ENCODE data around the gene PSMC5. TPM values are rescaled to one million over a fixed set of nuclear protein-coding genes. Genes with fewer than 3 reads are reported as not detected.
A peak's percentile ranks its signal among the peaks of the same experiment; 100 is the strongest.

The PSMC5 gene
- total and polyA plus RNA-seq, 5 donors = 141 to 175 (median 147) TPM

GRCh38 chr17:63820963-63821561 lies 6.2 kb upstream of the PSMC5 start:
- no peak overlapping the region for H3K4me3 ChIP-seq (ENCODE audit: low read length)
- 80% methylated on average over 10 of the region's 10 CpGs for WGBS
- H3K27me3 ChIP-seq (ENCODE audit: control insufficient read depth, insufficient read depth) = no peaks in the 10 kb centered on the region
- ATAC-seq = no peak
- intact Hi-C loops (cut with DNase I) = no loop called here
- DNase-seq = no peak
- peak overlapping the region; percentile 51 for H3K27ac ChIP-seq (ENCODE audit: low read length)
- H3K4me1 ChIP-seq (ENCODE audit: control insufficient read depth, insufficient read depth, low read length) = peaks cover 8% of the 10 kb centered on the region
- H3K9me3 ChIP-seq (ENCODE audit: control insufficient read depth, low read length) = no peaks in the 10 kb centered on the region

- ATAC-seq (peak; percentile 57 to 59), DNase-seq (peak in 2 of 3 donors; percentile 53 to 67)
- WGBS = 48% methylated on average over 6 of the region's 6 CpGs
- H3K27ac ChIP-seq (ENCODE audit: low read length) = peak overlapping the region; percentile 51
- H3K4me3 ChIP-seq (ENCODE audit: low read length) = no peak overlapping the region
- H3K4me1 ChIP-seq (ENCODE audit: control insufficient read depth, insufficient read depth, low read length) = peaks cover 8% of the 10 kb centered on the region
- no peaks in the 10 kb centered on the region for H3K9me3 ChIP-seq (ENCODE audit: control insufficient read depth, low read length)
- intact Hi-C loops (cut with DNase I) = no loop called here
- no peaks in the 10 kb centered on the region for H3K27me3 ChIP-seq (ENCODE audit: control insufficient read depth, insufficient read depth)
Measured at GRCh38 chr17:63821804-63822203, 5.4 kb upstream of the PSMC5 start.

DNA sequence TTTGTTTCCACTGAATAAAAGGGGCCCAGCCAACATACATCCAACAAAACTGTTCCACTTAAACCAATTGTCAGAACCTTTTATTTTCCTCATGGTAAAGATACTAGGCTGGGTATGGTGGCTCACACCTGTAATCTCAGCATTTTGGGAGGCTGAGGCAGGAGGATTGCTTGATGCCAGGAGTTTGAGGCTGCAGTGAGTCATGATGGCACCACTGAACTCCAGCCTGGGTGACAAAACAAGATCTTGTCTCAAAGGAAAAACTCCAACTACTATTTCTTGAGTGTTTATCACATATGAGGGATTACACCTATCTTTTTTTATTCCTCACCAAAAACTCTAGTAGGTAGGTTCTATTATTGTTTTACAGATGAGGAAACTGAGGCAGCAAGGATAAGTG lies 4.7 kb upstream of the PSMC5 start:
- DNase-seq = no peak
- no peaks in the 10 kb centered on the region for H3K9me3 ChIP-seq (ENCODE audit: control insufficient read depth, low read length)
- H3K4me1 ChIP-seq (ENCODE audit: control insufficient read depth, insufficient read depth, low read length) = peaks cover 8% of the 10 kb centered on the region
- intact Hi-C loops (cut with DNase I) = no loop called here
- ATAC-seq = no peak
- no peaks in the 10 kb centered on the region for H3K27me3 ChIP-seq (ENCODE audit: control insufficient read depth, insufficient read depth)
- no peak overlapping the region for H3K27ac ChIP-seq (ENCODE audit: low read length)
- H3K4me3 ChIP-seq (ENCODE audit: low read length) = no peak overlapping the region

DNA sequence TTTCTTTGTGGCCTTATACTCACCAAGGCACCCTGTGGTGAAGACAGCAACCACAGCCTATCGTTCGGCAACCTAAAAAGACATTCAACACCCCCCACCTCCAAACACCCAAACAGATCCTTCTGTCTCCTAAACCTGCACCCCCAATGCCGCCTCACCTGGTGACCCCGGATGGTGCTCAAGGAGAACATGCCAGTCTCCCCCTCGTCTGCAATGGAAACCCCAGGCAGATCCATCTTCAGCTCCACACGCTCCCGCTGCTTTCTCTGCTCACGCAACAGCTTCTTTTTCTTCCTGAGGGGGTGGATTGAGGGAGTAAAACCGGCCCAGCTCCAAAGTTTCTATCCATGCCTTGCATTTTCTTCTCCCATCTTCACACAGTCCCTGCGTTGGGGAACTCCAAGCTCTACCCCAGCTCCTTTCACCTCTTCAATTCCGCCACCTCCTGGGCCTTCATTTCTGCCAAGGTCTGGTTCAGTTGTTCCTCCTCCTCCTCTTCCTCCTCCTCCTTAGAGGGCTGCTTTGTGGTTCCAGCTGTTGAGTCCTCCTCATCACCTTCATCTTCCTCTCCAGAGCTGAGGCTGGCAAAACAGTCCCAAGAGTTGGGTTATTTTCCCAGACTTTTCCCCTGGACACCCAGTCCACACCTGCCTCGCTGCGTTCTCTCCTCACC lies 3.4 kb upstream of the PSMC5 start:
- Histone ChIP-seq H3K27me3 (ENCODE audit: control insufficient read depth, insufficient read depth) (no peaks in the 10 kb centered on the region), H3K9me3 (ENCODE audit: control insufficient read depth, low read length) (no peaks in the 10 kb centered on the region), H3K4me1 (ENCODE audit: control insufficient read depth, insufficient read depth, low read length) (peaks cover 8% of the 10 kb centered on the region), H3K27ac (ENCODE audit: low read length) (no peak overlapping the region), H3K4me3 (ENCODE audit: low read length) (no peak overlapping the region)
- intact Hi-C loops (cut with DNase I) = no loop called here
- ATAC-seq (no peak), DNase-seq (peak in 2 of 3 donors; percentile 26 to 45)
- 91% methylated on average over 13 of the region's 13 CpGs for WGBS

DNA sequence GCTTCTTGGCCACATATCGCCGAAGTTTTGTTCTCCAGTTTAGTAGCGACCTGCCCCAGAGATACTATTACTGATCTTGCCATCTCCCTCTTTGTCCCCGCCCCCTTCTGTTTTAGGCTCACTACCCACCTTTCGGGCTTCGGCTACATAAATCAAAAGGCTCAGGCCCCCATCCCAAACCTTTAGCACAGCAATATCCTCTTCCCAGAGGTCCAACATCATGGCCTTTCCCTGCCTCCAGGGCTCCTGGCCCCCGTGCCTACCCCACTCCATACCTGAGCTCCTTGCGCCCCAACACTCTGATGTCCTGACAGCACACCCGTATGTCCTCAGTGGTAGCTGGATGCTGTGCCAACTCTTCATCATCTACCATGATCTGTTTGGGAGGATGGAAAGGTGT lies 2.9 kb upstream of the PSMC5 start:
- Histone ChIP-seq H3K9me3 (ENCODE audit: control insufficient read depth, low read length) (no peaks in the 10 kb centered on the region), H3K4me3 (ENCODE audit: low read length) (no peak overlapping the region), H3K4me1 (ENCODE audit: control insufficient read depth, insufficient read depth, low read length) (peaks cover 8% of the 10 kb centered on the region), H3K27ac (ENCODE audit: low read length) (no peak overlapping the region), H3K27me3 (ENCODE audit: control insufficient read depth, insufficient read depth) (no peaks in the 10 kb centered on the region)
- WGBS = 93% methylated on average over 9 of the region's 9 CpGs
- intact Hi-C loops (cut with DNase I) = no loop called here
- DNase-seq (peak in 1 of 3 donors; percentile 20), ATAC-seq (no peak)

DNA sequence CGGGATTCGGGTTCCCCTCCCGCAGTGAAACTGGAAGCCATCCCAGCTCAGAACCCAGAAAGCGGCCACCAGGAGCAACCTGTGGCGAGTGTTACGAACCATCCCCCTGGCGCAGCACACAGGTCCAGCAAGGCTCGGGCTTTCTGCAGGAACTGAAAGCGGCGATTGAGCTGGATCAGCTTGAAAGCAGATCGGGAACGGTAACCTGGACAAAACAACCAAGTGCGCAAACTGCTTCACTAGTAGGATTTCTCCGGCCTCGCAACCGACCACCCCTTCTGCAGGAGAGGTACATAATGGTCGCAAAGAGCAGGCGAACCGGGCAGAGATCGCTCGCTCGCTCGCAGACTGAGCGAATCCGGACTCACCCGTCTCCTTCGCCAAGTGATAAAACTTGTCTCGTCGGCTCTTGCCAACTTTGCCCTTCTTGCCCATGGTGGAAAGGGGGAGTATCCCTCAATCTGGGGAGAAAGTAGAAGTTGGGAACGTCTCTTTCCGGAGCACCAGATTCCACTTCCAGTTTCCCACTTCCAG lies 696 bp upstream of the PSMC5 start:
- Histone ChIP-seq H3K4me3 (ENCODE audit: low read length) (peak overlapping the region; percentile 50), H3K9me3 (ENCODE audit: control insufficient read depth, low read length) (no peaks in the 10 kb centered on the region), H3K27me3 (ENCODE audit: control insufficient read depth, insufficient read depth) (no peaks in the 10 kb centered on the region), H3K27ac (ENCODE audit: low read length) (peak overlapping the region; percentile 86), H3K4me1 (ENCODE audit: control insufficient read depth, insufficient read depth, low read length) (no peaks in the 10 kb centered on the region)
- ATAC-seq (peak; percentile 1 to 2), DNase-seq (peak in 1 of 3 donors; percentile 74)
- WGBS = under 1% methylated on average over 31 of the region's 31 CpGs
- intact Hi-C loops (cut with DNase I) = no loop called here

DNA sequence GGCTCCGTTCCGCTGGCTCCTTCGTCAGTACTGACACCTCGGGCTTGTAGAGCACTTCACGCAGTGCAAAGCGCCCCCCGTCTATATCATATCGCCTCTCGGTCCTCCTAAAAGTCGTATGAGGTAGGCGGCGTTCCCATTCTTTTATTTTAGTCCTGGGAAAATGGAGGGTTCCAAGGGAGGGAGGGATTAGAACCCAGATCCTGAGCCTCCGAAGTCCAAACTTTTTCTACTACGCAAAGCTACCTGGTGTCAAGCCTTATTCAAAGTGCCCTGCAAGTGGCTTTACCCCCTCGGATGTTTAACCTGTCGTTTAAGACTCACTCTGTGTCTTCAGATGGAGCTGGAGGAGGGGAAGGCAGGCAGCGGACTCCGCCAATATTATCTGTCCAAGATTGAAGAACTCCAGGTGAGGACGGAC lies 580 bp downstream of the PSMC5 start:
- 1% methylated on average over 19 of the region's 19 CpGs for WGBS
- Histone ChIP-seq H3K4me1 (ENCODE audit: control insufficient read depth, insufficient read depth, low read length) (no peaks in the 10 kb centered on the region), H3K9me3 (ENCODE audit: control insufficient read depth, low read length) (no peaks in the 10 kb centered on the region), H3K27me3 (ENCODE audit: control insufficient read depth, insufficient read depth) (no peaks in the 10 kb centered on the region), H3K27ac (ENCODE audit: low read length) (peak overlapping the region; percentile 86), H3K4me3 (ENCODE audit: low read length) (peak overlapping the region; percentile 50)
- DNase-seq = no peak
- no peak for ATAC-seq
- intact Hi-C loops (cut with DNase I) = no loop called here

DNA sequence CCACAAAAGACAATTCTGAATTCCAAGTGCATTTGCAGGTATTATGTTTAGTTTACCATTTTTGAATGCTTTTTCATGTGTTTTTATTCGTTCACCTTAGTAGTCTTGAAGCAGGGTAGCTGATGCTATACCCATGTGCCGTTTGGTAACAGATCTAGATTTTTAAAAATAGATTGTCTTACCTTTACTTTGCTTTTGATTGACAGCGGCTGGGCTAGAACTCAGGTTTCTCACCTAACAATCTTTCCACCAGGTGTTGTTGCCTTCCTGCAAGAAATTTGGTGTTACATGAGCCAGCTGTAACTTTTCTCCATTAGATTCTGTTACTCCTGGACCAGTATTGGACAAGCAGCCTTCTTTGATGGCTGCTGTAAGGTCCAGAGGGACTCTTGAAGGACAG lies 1.7 kb downstream of the PSMC5 start:
- intact Hi-C loops (cut with DNase I) = no loop called here
- no peak overlapping the region for H3K4me3 ChIP-seq (ENCODE audit: low read length)
- no peak overlapping the region for H3K27ac ChIP-seq (ENCODE audit: low read length)
- 96% methylated on average over 3 of the region's 3 CpGs for WGBS
- no peaks in the 10 kb centered on the region for H3K4me1 ChIP-seq (ENCODE audit: control insufficient read depth, insufficient read depth, low read length)
- ATAC-seq (no peak), DNase-seq (no peak)
- H3K9me3 ChIP-seq (ENCODE audit: control insufficient read depth, low read length) = no peaks in the 10 kb centered on the region
- no peaks in the 10 kb centered on the region for H3K27me3 ChIP-seq (ENCODE audit: control insufficient read depth, insufficient read depth)

DNA sequence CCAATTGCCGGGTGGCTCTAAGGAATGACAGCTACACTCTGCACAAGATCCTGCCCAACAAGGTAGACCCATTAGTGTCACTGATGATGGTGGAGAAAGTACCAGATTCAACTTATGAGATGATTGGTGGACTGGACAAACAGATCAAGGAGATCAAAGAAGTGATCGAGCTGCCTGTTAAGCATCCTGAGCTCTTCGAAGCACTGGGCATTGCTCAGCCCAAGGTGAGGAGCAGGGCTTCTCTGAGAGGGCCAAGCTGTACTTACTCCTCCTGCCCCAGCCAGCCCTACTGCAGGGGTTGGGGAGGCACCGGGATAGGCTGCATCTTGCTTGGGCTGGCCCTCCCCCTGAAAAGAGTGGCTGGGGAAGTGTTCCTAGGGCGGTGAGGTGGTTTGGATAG lies 3.0 kb downstream of the PSMC5 start:
- H3K4me1 ChIP-seq (ENCODE audit: control insufficient read depth, insufficient read depth, low read length) = no peaks in the 10 kb centered on the region
- H3K27ac ChIP-seq (ENCODE audit: low read length) = no peak overlapping the region
- no peak for ATAC-seq
- no peaks in the 10 kb centered on the region for H3K9me3 ChIP-seq (ENCODE audit: control insufficient read depth, low read length)
- WGBS = 89% methylated on average over 5 of the region's 5 CpGs
- DNase-seq = peak in 1 of 3 donors; percentile 33
- H3K27me3 ChIP-seq (ENCODE audit: control insufficient read depth, insufficient read depth) = no peaks in the 10 kb centered on the region
- intact Hi-C loops (cut with DNase I) = no loop called here
- H3K4me3 ChIP-seq (ENCODE audit: low read length) = no peak overlapping the region

DNA sequence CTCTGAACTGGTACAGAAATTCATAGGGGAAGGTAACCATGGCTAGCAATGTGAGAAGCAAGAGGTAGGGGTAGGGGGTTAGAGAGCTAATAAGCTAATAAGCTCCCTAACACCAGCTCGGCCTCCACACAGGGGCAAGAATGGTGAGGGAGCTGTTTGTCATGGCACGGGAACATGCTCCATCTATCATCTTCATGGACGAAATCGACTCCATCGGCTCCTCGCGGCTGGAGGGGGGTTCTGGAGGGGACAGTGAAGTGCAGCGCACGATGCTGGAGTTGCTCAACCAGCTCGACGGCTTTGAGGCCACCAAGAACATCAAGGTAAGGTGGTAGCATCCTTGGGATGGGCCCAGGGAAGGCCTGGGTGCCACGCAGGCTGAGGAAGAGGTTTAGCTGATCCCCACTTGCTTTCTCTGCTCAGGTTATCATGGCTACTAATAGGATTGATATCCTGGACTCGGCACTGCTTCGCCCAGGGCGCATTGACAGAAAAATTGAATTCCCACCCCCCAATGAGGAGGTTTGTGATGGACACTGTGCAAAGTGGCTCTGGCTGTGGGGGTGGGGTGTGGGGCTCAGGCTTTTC lies 3.8 kb downstream of the PSMC5 start:
- Histone ChIP-seq H3K9me3 (ENCODE audit: control insufficient read depth, low read length) (no peaks in the 10 kb centered on the region), H3K4me1 (ENCODE audit: control insufficient read depth, insufficient read depth, low read length) (no peaks in the 10 kb centered on the region), H3K27ac (ENCODE audit: low read length) (no peak overlapping the region), H3K27me3 (ENCODE audit: control insufficient read depth, insufficient read depth) (no peaks in the 10 kb centered on the region), H3K4me3 (ENCODE audit: low read length) (no peak overlapping the region)
- intact Hi-C loops (cut with DNase I) = no loop called here
- WGBS = 87% methylated on average over 15 of the region's 15 CpGs
- DNase-seq = peak in 1 of 3 donors; percentile 48
- no peak for ATAC-seq

GRCh38 chr17:63831505-63831904 lies 4.3 kb downstream of the PSMC5 start:
- no peak overlapping the region for H3K27ac ChIP-seq (ENCODE audit: low read length)
- WGBS = 75% methylated on average over 8 of the region's 8 CpGs
- H3K4me3 ChIP-seq (ENCODE audit: low read length) = no peak overlapping the region
- no peaks in the 10 kb centered on the region for H3K9me3 ChIP-seq (ENCODE audit: control insufficient read depth, low read length)
- H3K27me3 ChIP-seq (ENCODE audit: control insufficient read depth, insufficient read depth) = no peaks in the 10 kb centered on the region
- ATAC-seq (no peak), DNase-seq (peak in 1 of 3 donors; percentile 19)
- intact Hi-C loops (cut with DNase I) = no loop called here
- H3K4me1 ChIP-seq (ENCODE audit: control insufficient read depth, insufficient read depth, low read length) = no peaks in the 10 kb centered on the region

Data from right cardiac atrium (tissue), 5 donors.